Fibroblast of lung (primary cell): Measurements from ENCODE around the gene GRAMD1A.

Source experiments
- CTCF ChIP-seq, 2 donors: IDR thresholded peaks in 1 of 2; conservative IDR thresholded peaks in 1 of 2; 1 replicate in 1 of 2; 2 replicates in 1 of 2; pipeline ENCODE4 v1.5.1; 2011 to 2012; ENCODE audit warnings: low read length in 2 of 2, control low read depth in 1 of 2, inconsistent platforms in 1 of 2, low read depth in 1 of 2, mild to moderate bottlenecking in 1 of 2
- EZH2 ChIP-seq: IDR thresholded peaks from 2 replicates; pipeline ENCODE4 v1.5.1; 2012; ENCODE audit warnings: low read length, control low read depth, mild to moderate bottlenecking; ENCODE audit errors: missing control alignments

- TF ChIP-seq CTCF (conservative IDR thresholded peaks at IDR 0.05 in 1 of 2, IDR thresholded peaks at IDR 0.05 in 1 of 2; ENCODE audit: low read depth in 1 of 2, low read length in 2 of 2) (no peak), EZH2 (no peak)
Measured at GRCh38 chr19:34960940-34961679, 39.0 kb upstream of the GRAMD1A start.
